ENCODE results near the gene FBLN2.

FBLN2 gene

GRCh38 chr3:13621381-13622221, 72.7 kb downstream of the FBLN2 start:
- Histone ChIP-seq H2AFZ (ENCODE audit: low read depth, low read length) (no peak overlapping the region), H3K4me1 (ENCODE audit: insufficient read depth, low read length) (peaks cover 11% of the 10 kb centered on the region), H3K27me3 (ENCODE audit: insufficient read depth, low read length) (no peaks in the 10 kb centered on the region), H3K9me3 (ENCODE audit: low read length) (no peaks in the 10 kb centered on the region), H3K4me3 (ENCODE audit: low read length) (no peak overlapping the region), H3K36me3 (ENCODE audit: insufficient read depth, low read length) (no peaks in the 10 kb centered on the region)

GRCh38 chr3:13622356-13622755, 73.4 kb downstream of the FBLN2 start:
- Histone ChIP-seq H3K27me3 (ENCODE audit: insufficient read depth, low read length) (no peaks in the 10 kb centered on the region), H3K4me3 (ENCODE audit: low read length) (no peak overlapping the region), H3K36me3 (ENCODE audit: insufficient read depth, low read length) (no peaks in the 10 kb centered on the region), H3K4me1 (ENCODE audit: insufficient read depth, low read length) (peaks cover 11% of the 10 kb centered on the region), H2AFZ (ENCODE audit: low read depth, low read length) (no peak overlapping the region), H3K9me3 (ENCODE audit: low read length) (no peaks in the 10 kb centered on the region)

GRCh38 chr3:13623101-13623654, 74.3 kb downstream of the FBLN2 start:
- H3K4me3 ChIP-seq (ENCODE audit: low read length) = no peak overlapping the region
- peaks cover 11% of the 10 kb centered on the region for H3K4me1 ChIP-seq (ENCODE audit: insufficient read depth, low read length)
- H2AFZ ChIP-seq (ENCODE audit: low read depth, low read length) = no peak overlapping the region
- no peaks in the 10 kb centered on the region for H3K9me3 ChIP-seq (ENCODE audit: low read length)
- H3K36me3 ChIP-seq (ENCODE audit: insufficient read depth, low read length) = no peaks in the 10 kb centered on the region
- H3K27me3 ChIP-seq (ENCODE audit: insufficient read depth, low read length) = no peaks in the 10 kb centered on the region

- H3K9me3 ChIP-seq (ENCODE audit: low read length) = no peaks in the 10 kb centered on the region
- H3K36me3 ChIP-seq (ENCODE audit: insufficient read depth, low read length) = no peaks in the 10 kb centered on the region
- H2AFZ ChIP-seq (ENCODE audit: low read depth, low read length) = no peak overlapping the region
- H3K4me1 ChIP-seq (ENCODE audit: insufficient read depth, low read length) = peaks cover 11% of the 10 kb centered on the region
- no peak overlapping the region for H3K4me3 ChIP-seq (ENCODE audit: low read length)
- no peaks in the 10 kb centered on the region for H3K27me3 ChIP-seq (ENCODE audit: insufficient read depth, low read length)
Observed at GRCh38 chr3:13624021-13624420, 75.1 kb downstream of the FBLN2 start.

GRCh38 chr3:13624671-13625125, 75.8 kb downstream of the FBLN2 start:
- no peak overlapping the region for H2AFZ ChIP-seq (ENCODE audit: low read depth, low read length)
- peaks cover 11% of the 10 kb centered on the region for H3K4me1 ChIP-seq (ENCODE audit: insufficient read depth, low read length)
- no peaks in the 10 kb centered on the region for H3K27me3 ChIP-seq (ENCODE audit: insufficient read depth, low read length)
- H3K36me3 ChIP-seq (ENCODE audit: insufficient read depth, low read length) = no peaks in the 10 kb centered on the region
- no peaks in the 10 kb centered on the region for H3K9me3 ChIP-seq (ENCODE audit: low read length)
- no peak overlapping the region for H3K4me3 ChIP-seq (ENCODE audit: low read length)

GRCh38 chr3:13626396-13626795, 77.5 kb downstream of the FBLN2 start:
- Histone ChIP-seq H2AFZ (ENCODE audit: low read depth, low read length) (no peak overlapping the region), H3K9me3 (ENCODE audit: low read length) (no peaks in the 10 kb centered on the region), H3K27me3 (ENCODE audit: insufficient read depth, low read length) (no peaks in the 10 kb centered on the region), H3K4me1 (ENCODE audit: insufficient read depth, low read length) (peaks cover 11% of the 10 kb centered on the region), H3K4me3 (ENCODE audit: low read length) (no peak overlapping the region), H3K36me3 (ENCODE audit: insufficient read depth, low read length) (no peaks in the 10 kb centered on the region)

- no peaks in the 10 kb centered on the region for H3K27me3 ChIP-seq (ENCODE audit: insufficient read depth, low read length)
- H3K4me1 ChIP-seq (ENCODE audit: insufficient read depth, low read length) = peaks cover 11% of the 10 kb centered on the region
- no peak overlapping the region for H3K4me3 ChIP-seq (ENCODE audit: low read length)
- H2AFZ ChIP-seq (ENCODE audit: low read depth, low read length) = no peak overlapping the region
- H3K9me3 ChIP-seq (ENCODE audit: low read length) = no peaks in the 10 kb centered on the region
- no peaks in the 10 kb centered on the region for H3K36me3 ChIP-seq (ENCODE audit: insufficient read depth, low read length)
Observed at GRCh38 chr3:13626915-13627460, 78.1 kb downstream of the FBLN2 start.

GRCh38 chr3:13627681-13628080, 78.8 kb downstream of the FBLN2 start:
- no peak overlapping the region for H3K4me3 ChIP-seq (ENCODE audit: low read length)
- H3K36me3 ChIP-seq (ENCODE audit: insufficient read depth, low read length) = no peaks in the 10 kb centered on the region
- H3K9me3 ChIP-seq (ENCODE audit: low read length) = no peaks in the 10 kb centered on the region
- H3K27me3 ChIP-seq (ENCODE audit: insufficient read depth, low read length) = no peaks in the 10 kb centered on the region
- H3K4me1 ChIP-seq (ENCODE audit: insufficient read depth, low read length) = peaks cover 10% of the 10 kb centered on the region
- no peak overlapping the region for H2AFZ ChIP-seq (ENCODE audit: low read depth, low read length)

GRCh38 chr3:13628432-13628831, 79.5 kb downstream of the FBLN2 start:
- Histone ChIP-seq H2AFZ (ENCODE audit: low read depth, low read length) (no peak overlapping the region), H3K27me3 (ENCODE audit: insufficient read depth, low read length) (no peaks in the 10 kb centered on the region), H3K4me1 (ENCODE audit: insufficient read depth, low read length) (peaks cover 2% of the 10 kb centered on the region), H3K9me3 (ENCODE audit: low read length) (no peaks in the 10 kb centered on the region), H3K4me3 (ENCODE audit: low read length) (no peak overlapping the region), H3K36me3 (ENCODE audit: insufficient read depth, low read length) (no peaks in the 10 kb centered on the region)

- H3K4me3 ChIP-seq (ENCODE audit: low read length) = no peak overlapping the region
- H2AFZ ChIP-seq (ENCODE audit: low read depth, low read length) = no peak overlapping the region
- H3K36me3 ChIP-seq (ENCODE audit: insufficient read depth, low read length) = no peaks in the 10 kb centered on the region
- H3K9me3 ChIP-seq (ENCODE audit: low read length) = no peaks in the 10 kb centered on the region
- no peaks in the 10 kb centered on the region for H3K4me1 ChIP-seq (ENCODE audit: insufficient read depth, low read length)
- no peaks in the 10 kb centered on the region for H3K27me3 ChIP-seq (ENCODE audit: insufficient read depth, low read length)
Observed at GRCh38 chr3:13628841-13629551, 80.1 kb downstream of the FBLN2 start.

- H3K9me3 ChIP-seq (ENCODE audit: low read length) = no peaks in the 10 kb centered on the region
- no peaks in the 10 kb centered on the region for H3K4me1 ChIP-seq (ENCODE audit: insufficient read depth, low read length)
- no peak overlapping the region for H3K4me3 ChIP-seq (ENCODE audit: low read length)
- H2AFZ ChIP-seq (ENCODE audit: low read depth, low read length) = no peak overlapping the region
- no peaks in the 10 kb centered on the region for H3K27me3 ChIP-seq (ENCODE audit: insufficient read depth, low read length)
- no peaks in the 10 kb centered on the region for H3K36me3 ChIP-seq (ENCODE audit: insufficient read depth, low read length)
Observed at GRCh38 chr3:13629644-13630043, 80.7 kb downstream of the FBLN2 start.

- Histone ChIP-seq H3K4me3 (ENCODE audit: low read length) (no peak overlapping the region), H3K27me3 (ENCODE audit: insufficient read depth, low read length) (no peaks in the 10 kb centered on the region), H3K4me1 (ENCODE audit: insufficient read depth, low read length) (no peaks in the 10 kb centered on the region), H3K9me3 (ENCODE audit: low read length) (no peaks in the 10 kb centered on the region), H3K36me3 (ENCODE audit: insufficient read depth, low read length) (no peaks in the 10 kb centered on the region), H2AFZ (ENCODE audit: low read depth, low read length) (no peak overlapping the region)
Observed at GRCh38 chr3:13631256-13631655, 82.3 kb downstream of the FBLN2 start.

GRCh38 chr3:13633176-13633575, 84.3 kb downstream of the FBLN2 start:
- H2AFZ ChIP-seq (ENCODE audit: low read depth, low read length) = no peak overlapping the region
- H3K4me1 ChIP-seq (ENCODE audit: insufficient read depth, low read length) = no peaks in the 10 kb centered on the region
- H3K9me3 ChIP-seq (ENCODE audit: low read length) = no peaks in the 10 kb centered on the region
- H3K27me3 ChIP-seq (ENCODE audit: insufficient read depth, low read length) = no peaks in the 10 kb centered on the region
- H3K4me3 ChIP-seq (ENCODE audit: low read length) = no peak overlapping the region
- no peaks in the 10 kb centered on the region for H3K36me3 ChIP-seq (ENCODE audit: insufficient read depth, low read length)
